Measurements from ENCODE around the gene AKR7A3. TPM values are rescaled to one million over a fixed set of nuclear protein-coding genes. Genes with fewer than 3 reads are reported as not detected.

AKR7A3 gene
- total RNA-seq, 1 experiment from 2014 or later: 1.5 TPM

DNA sequence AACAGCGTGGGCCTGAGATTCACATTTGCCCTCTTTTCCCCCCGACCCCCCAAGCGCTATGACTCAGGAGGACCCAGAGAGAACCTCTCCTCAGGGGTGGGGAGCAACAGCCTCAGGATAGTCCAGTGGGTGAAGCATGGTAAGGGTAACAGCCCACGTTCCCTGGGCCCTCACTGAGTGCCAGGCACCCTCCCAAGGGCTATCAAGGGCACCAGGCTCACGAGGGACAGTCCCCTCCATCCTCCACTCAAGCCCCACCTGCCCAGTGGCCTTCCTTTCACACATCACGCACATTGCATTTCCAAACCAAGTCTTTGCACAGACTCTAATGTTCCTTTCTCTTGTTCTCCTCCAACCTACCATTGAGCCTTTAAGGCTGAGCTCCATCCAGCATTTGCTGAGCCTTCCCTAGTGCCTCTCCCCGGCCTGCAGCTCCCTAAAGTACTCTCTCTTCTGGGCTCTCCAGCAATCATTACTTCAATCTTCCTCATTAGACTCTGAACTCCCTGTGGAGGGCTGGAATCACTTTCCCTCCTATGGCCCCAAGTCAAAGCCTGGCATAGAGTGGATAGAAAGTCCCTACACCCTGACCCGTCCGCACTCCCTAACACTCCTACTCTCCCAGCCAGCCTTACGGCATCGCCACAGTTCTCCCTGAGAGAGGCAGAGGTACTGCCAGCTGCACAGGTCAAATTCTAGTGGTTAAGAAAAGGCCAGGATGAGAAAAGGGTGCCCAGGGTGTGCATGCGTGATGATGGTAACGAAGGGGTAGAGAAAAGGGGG is 22.3 kb upstream of the AKR7A3 start:
- POLR2A ChIA-PET: no interaction called here
- H3K27me3 Mint-ChIP-seq (ENCODE audit: low read depth): peaks cover 6% of the 10 kb centered on the region
- DNase-seq (ENCODE audit: low spot score) (no peak), ATAC-seq (0 out of 2 replicates have a peak, but pooled peaks have one; percentile 4)
- no peaks in the 10 kb centered on the region for H3K9me3 Mint-ChIP-seq
- peaks cover 16% of the 10 kb centered on the region for H3K36me3 Mint-ChIP-seq
- no peak overlapping the region for H3K27ac Mint-ChIP-seq
- no peak for TF ChIP-seq CBFB (CRISPR knock-in tag; IDR thresholded peaks at IDR 0.05; ENCODE audit: low read depth)
- TF ChIP-seq, protein P1, sequence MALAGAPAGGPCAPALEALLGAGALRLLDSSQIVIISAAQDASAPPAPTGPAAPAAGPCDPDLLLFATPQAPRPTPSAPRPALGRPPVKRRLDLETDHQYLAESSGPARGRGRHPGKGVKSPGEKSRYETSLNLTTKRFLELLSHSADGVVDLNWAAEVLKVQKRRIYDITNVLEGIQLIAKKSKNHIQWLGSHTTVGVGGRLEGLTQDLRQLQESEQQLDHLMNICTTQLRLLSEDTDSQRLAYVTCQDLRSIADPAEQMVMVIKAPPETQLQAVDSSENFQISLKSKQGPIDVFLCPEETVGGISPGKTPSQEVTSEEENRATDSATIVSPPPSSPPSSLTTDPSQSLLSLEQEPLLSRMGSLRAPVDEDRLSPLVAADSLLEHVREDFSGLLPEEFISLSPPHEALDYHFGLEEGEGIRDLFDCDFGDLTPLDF (CRISPR knock-in tag; IDR thresholded peaks at IDR 0.05): no peak
- no peak for TF ChIP-seq ZNF219 (CRISPR knock-in tag; IDR thresholded peaks at IDR 0.05; ENCODE audit: borderline replicate concordance)
- TF ChIP-seq, protein P2, sequence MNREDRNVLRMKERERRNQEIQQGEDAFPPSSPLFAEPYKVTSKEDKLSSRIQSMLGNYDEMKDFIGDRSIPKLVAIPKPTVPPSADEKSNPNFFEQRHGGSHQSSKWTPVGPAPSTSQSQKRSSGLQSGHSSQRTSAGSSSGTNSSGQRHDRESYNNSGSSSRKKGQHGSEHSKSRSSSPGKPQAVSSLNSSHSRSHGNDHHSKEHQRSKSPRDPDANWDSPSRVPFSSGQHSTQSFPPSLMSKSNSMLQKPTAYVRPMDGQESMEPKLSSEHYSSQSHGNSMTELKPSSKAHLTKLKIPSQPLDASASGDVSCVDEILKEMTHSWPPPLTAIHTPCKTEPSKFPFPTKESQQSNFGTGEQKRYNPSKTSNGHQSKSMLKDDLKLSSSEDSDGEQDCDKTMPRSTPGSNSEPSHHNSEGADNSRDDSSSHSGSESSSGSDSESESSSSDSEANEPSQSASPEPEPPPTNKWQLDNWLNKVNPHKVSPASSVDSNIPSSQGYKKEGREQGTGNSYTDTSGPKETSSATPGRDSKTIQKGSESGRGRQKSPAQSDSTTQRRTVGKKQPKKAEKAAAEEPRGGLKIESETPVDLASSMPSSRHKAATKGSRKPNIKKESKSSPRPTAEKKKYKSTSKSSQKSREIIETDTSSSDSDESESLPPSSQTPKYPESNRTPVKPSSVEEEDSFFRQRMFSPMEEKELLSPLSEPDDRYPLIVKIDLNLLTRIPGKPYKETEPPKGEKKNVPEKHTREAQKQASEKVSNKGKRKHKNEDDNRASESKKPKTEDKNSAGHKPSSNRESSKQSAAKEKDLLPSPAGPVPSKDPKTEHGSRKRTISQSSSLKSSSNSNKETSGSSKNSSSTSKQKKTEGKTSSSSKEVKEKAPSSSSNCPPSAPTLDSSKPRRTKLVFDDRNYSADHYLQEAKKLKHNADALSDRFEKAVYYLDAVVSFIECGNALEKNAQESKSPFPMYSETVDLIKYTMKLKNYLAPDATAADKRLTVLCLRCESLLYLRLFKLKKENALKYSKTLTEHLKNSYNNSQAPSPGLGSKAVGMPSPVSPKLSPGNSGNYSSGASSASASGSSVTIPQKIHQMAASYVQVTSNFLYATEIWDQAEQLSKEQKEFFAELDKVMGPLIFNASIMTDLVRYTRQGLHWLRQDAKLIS (CRISPR knock-in tag; IDR thresholded peaks at IDR 0.05; ENCODE audit: borderline replicate concordance): no peak
- no peak for TF ChIP-seq MXD4 (CRISPR knock-in tag; IDR thresholded peaks at IDR 0.05; ENCODE audit: borderline replicate concordance)
- no peak for TF ChIP-seq HMGA2 (CRISPR knock-in tag; IDR thresholded peaks at IDR 0.05)
- no peak for TF ChIP-seq ELF4 (CRISPR knock-in tag; IDR thresholded peaks at IDR 0.05; ENCODE audit: low read depth)
- peak overlapping the region; percentile 94 for H3K4me3 Mint-ChIP-seq
- H3K4me1 Mint-ChIP-seq: peaks cover 13% of the 10 kb centered on the region
- CTCF ChIA-PET: interaction anchor here (1.1 to 1.6 kb wide), 4 partner anchors 271 to 343 kb away, joined by 3 to 6 read pairs (median 4); no protein-coding TSS in a partner anchor

DNA sequence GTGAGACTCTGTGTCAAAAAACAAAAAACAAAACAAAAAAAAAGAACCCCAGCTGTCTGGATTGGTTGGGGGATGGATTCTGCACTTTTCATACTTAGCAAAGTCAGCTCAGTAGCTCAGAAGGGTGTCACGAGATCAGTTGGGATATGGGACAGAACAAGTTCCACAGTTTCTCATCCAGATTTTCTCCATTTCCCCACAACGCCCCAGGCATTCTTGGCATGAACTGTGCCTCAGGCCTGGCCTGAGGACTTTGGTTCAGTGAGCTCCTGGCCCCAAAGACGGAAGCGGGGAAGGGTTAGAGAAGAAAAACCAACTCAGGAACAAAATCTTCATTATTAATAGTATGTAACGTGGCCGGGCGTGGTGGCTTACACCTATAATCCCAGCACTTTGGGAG is 21.5 kb upstream of the AKR7A3 start:
- peaks cover 6% of the 10 kb centered on the region for H3K27me3 Mint-ChIP-seq (ENCODE audit: low read depth)
- POLR2A ChIA-PET: no interaction called here
- H3K4me1 Mint-ChIP-seq: peaks cover 13% of the 10 kb centered on the region
- H3K4me3 Mint-ChIP-seq: no peak overlapping the region
- DNase-seq (ENCODE audit: low spot score): no peak
- H3K27ac Mint-ChIP-seq: no peak overlapping the region
- H3K9me3 Mint-ChIP-seq: no peaks in the 10 kb centered on the region
- H3K36me3 Mint-ChIP-seq: peaks cover 23% of the 10 kb centered on the region
- no peak for TF ChIP-seq ATF1 (CRISPR knock-in tag; IDR thresholded peaks at IDR 0.05)
- TF ChIP-seq TCF7 (CRISPR knock-in tag; IDR thresholded peaks at IDR 0.05; ENCODE audit: low read depth): no peak
- no peak for TF ChIP-seq ZNF121 (CRISPR knock-in tag; IDR thresholded peaks at IDR 0.05)
- TF ChIP-seq, protein P3, sequence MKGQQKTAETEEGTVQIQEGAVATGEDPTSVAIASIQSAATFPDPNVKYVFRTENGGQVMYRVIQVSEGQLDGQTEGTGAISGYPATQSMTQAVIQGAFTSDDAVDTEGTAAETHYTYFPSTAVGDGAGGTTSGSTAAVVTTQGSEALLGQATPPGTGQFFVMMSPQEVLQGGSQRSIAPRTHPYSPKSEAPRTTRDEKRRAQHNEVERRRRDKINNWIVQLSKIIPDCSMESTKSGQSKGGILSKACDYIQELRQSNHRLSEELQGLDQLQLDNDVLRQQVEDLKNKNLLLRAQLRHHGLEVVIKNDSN (CRISPR knock-in tag; IDR thresholded peaks at IDR 0.05): no peak
- TF ChIP-seq, protein P4, sequence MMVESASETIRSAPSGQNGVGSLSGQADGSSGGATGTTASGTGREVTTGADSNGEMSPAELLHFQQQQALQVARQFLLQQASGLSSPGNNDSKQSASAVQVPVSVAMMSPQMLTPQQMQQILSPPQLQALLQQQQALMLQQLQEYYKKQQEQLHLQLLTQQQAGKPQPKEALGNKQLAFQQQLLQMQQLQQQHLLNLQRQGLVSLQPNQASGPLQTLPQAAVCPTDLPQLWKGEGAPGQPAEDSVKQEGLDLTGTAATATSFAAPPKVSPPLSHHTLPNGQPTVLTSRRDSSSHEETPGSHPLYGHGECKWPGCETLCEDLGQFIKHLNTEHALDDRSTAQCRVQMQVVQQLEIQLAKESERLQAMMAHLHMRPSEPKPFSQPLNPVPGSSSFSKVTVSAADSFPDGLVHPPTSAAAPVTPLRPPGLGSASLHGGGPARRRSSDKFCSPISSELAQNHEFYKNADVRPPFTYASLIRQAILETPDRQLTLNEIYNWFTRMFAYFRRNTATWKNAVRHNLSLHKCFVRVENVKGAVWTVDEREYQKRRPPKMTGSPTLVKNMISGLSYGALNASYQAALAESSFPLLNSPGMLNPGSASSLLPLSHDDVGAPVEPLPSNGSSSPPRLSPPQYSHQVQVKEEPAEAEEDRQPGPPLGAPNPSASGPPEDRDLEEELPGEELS (CRISPR knock-in tag; IDR thresholded peaks at IDR 0.05): no peak
- CTCF ChIA-PET: interaction anchor here (0.6 to 1.6 kb wide), 5 partner anchors 40 to 432 kb away, joined by 3 to 6 read pairs (median 4); no protein-coding TSS in a partner anchor
- no peak for ATAC-seq
